ENCODE measurements around the gene COG5.
"Not testable (repeated sequence)": the region's sequence is repeated elsewhere in the genome, so short reads cannot be mapped to it uniquely, and the experiment has no call there.

Gene COG5

DNA sequence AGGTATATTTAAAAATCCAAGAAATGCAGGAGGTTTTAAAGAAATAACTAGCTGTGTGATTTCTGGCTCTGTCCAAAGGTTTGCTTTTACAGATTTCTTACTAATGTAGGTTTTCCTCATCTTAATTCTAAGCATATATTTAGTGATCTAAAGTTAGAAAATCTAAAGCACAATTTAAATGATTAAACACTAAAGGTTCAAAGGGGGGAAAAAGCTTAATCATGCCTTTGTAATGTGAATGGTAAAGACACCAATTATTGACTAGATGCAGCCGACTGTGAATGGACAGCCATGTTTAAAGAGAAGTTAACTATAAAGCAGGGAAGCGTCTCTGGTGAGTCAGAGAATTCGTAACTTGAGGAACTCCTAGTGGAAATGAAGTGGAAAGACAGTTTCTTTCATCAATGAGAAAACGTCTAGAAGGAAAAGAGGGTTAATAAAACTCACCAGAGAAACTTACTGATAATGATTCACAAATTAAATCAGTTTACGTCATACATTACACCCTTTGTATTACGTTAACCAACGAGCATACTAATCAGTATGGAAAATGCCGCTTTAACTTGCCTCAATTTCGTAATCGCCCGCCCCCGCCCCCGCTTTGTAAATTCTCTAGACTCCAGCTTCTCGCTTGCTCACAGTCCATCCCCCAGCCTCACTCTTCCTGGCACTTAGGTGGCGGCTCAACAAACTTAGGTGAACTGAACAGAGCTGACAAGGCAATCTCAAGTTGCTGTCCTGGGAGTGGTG, 396.1 kb downstream of the COG5 start:
- 1% methylated on average over 14 of the region's 15 CpGs for WGBS
- no peaks in the 10 kb centered on the region for H3K36me3 ChIP-seq (ENCODE audit: insufficient read depth, low read length)
- H3K4me3 ChIP-seq (ENCODE audit: low read length): peak overlapping the region; percentile 77

DNA sequence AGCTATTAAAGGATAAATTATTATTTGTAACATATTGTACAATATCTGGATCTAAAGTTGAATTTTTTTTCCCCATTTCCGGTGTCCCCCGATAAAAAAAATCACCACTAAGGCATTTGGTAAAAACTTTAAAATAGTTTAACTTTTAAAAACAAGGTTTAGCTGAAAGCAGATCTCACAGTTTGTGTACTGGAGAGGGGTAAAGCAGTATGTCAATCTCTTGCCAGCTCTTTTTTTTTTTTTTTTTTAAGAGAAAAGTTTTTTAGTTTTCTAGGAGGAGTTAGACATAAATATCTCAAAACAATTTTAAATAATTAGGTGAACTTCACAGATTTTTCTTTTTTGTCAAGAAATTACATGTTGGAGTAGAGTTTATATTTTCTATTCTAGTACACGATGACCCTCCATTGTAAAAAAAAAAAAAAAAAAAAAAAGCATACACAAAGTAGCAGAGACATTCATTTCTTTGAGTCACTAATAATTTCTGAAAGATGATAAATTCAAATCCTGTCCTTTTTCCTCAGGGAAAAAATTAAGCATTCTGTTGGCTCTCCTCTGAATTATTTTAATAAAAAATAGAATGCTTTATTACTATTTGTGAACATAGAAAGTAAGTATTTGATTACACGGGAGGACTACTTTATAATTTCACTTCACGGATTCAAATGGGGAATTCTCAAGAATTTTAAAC, 396.8 kb downstream of the COG5 start:
- 71% methylated on average over 2 of the region's 5 CpGs for WGBS
- H3K4me3 ChIP-seq (ENCODE audit: low read length): peak overlapping the region; percentile 77

More for the DNA sequence above, 396.1 kb downstream of the COG5 start:
- peak overlapping the region; percentile 97 for H3K27ac ChIP-seq (ENCODE audit: low read depth, low read length)
- no peaks in the 10 kb centered on the region for H3K9me3 ChIP-seq (ENCODE audit: insufficient read depth, low read depth, low read length)
- H3K9ac ChIP-seq (ENCODE audit: low read depth, low read length): peak overlapping the region; percentile 76
- no peaks in the 10 kb centered on the region for H3K27me3 ChIP-seq (ENCODE audit: insufficient read depth, low read length)
- peaks cover 24% of the 10 kb centered on the region; the same call in 1 of the 2 replicates for H3K4me1 ChIP-seq (ENCODE audit: insufficient read depth, low read length)

DNA sequence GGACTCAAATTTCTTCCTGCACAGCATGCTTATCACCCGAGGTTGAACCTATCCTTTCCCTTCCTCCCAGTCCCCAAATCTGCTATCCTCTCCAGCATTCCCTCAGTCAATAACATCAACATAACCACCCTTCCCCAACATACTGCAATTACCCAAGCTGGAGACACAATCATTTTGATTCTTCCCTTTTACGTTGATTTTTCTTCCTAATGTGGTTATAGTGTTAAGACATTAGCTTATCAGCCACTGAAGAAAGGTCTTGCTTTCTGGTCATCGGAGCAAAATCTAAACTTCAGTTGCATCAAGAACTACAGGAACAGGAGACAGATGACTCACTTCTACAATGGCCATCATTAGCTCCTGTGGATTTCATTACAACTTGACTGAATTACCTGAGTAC, 398.4 kb downstream of the COG5 start:
- Histone ChIP-seq H3K9me3 (ENCODE audit: insufficient read depth, low read depth, low read length) (no peaks in the 10 kb centered on the region), H3K4me3 (ENCODE audit: low read length) (no peak overlapping the region), H3K9ac (ENCODE audit: low read depth, low read length) (no peak overlapping the region), H3K27ac (ENCODE audit: low read depth, low read length) (no peak overlapping the region), H3K27me3 (ENCODE audit: insufficient read depth, low read length) (no peaks in the 10 kb centered on the region), H3K4me1 (ENCODE audit: insufficient read depth, low read length) (peaks cover 20% of the 10 kb centered on the region; the same call in 1 of the 2 replicates), H3K36me3 (ENCODE audit: insufficient read depth, low read length) (no peaks in the 10 kb centered on the region)
- WGBS: 72% methylated on average over 3 of the region's 3 CpGs

More for the DNA sequence above, 396.8 kb downstream of the COG5 start:
- Histone ChIP-seq H3K27ac (ENCODE audit: low read depth, low read length) (peak overlapping the region; percentile 97), H3K9ac (ENCODE audit: low read depth, low read length) (peak overlapping the region; percentile 76), H3K36me3 (ENCODE audit: insufficient read depth, low read length) (no peaks in the 10 kb centered on the region), H3K9me3 (ENCODE audit: insufficient read depth, low read depth, low read length) (no peaks in the 10 kb centered on the region), H3K27me3 (ENCODE audit: insufficient read depth, low read length) (no peaks in the 10 kb centered on the region), H3K4me1 (ENCODE audit: insufficient read depth, low read length) (peaks cover 24% of the 10 kb centered on the region; the same call in 1 of the 2 replicates)

- H3K4me3 ChIP-seq (ENCODE audit: low read length): no peak overlapping the region
- WGBS: no CpG with 5 or more reads among the region's 2 CpGs
- H3K27ac ChIP-seq (ENCODE audit: low read depth, low read length): no peak overlapping the region
- no peaks in the 10 kb centered on the region for H3K27me3 ChIP-seq (ENCODE audit: insufficient read depth, low read length)
- no peaks in the 10 kb centered on the region for H3K9me3 ChIP-seq (ENCODE audit: insufficient read depth, low read depth, low read length)
- peaks cover 18% of the 10 kb centered on the region; the same call in 1 of the 2 replicates for H3K4me1 ChIP-seq (ENCODE audit: insufficient read depth, low read length)
- no peak overlapping the region for H3K9ac ChIP-seq (ENCODE audit: low read depth, low read length)
- 0 out of 2 replicates have a peak, but pooled peaks cover 5% of the 10 kb centered on the region for H3K36me3 ChIP-seq (ENCODE audit: insufficient read depth, low read length)
Measured at GRCh38 chr7:107164092-107164491, 399.6 kb downstream of the COG5 start.

GRCh38 chr7:107162475-107162874, 401.2 kb downstream of the COG5 start:
- 94% methylated on average over 3 of the region's 5 CpGs for WGBS
- H3K36me3 ChIP-seq (ENCODE audit: insufficient read depth, low read length): 0 out of 2 replicates have a peak, but pooled peaks cover 5% of the 10 kb centered on the region
- peaks cover 18% of the 10 kb centered on the region; the same call in 1 of the 2 replicates for H3K4me1 ChIP-seq (ENCODE audit: insufficient read depth, low read length)
- H3K27me3 ChIP-seq (ENCODE audit: insufficient read depth, low read length): no peaks in the 10 kb centered on the region
- no peaks in the 10 kb centered on the region for H3K9me3 ChIP-seq (ENCODE audit: insufficient read depth, low read depth, low read length)
- no peak overlapping the region for H3K4me3 ChIP-seq (ENCODE audit: low read length)
- no peak overlapping the region for H3K9ac ChIP-seq (ENCODE audit: low read depth, low read length)
- H3K27ac ChIP-seq (ENCODE audit: low read depth, low read length): no peak overlapping the region

- no peak overlapping the region for H3K9ac ChIP-seq (ENCODE audit: low read depth, low read length)
- WGBS: 93% methylated on average over 2 of the region's 3 CpGs
- no peaks in the 10 kb centered on the region for H3K9me3 ChIP-seq (ENCODE audit: insufficient read depth, low read depth, low read length)
- no peak overlapping the region for H3K4me3 ChIP-seq (ENCODE audit: low read length)
- 0 out of 2 replicates have a peak, but pooled peaks cover 11% of the 10 kb centered on the region for H3K36me3 ChIP-seq (ENCODE audit: insufficient read depth, low read length)
- no peaks in the 10 kb centered on the region for H3K27me3 ChIP-seq (ENCODE audit: insufficient read depth, low read length)
- H3K4me1 ChIP-seq (ENCODE audit: insufficient read depth, low read length): peaks cover 8% of the 10 kb centered on the region; the same call in 1 of the 2 replicates
- H3K27ac ChIP-seq (ENCODE audit: low read depth, low read length): no peak overlapping the region
Measured at GRCh38 chr7:107161415-107161814, 402.3 kb downstream of the COG5 start.

GRCh38 chr7:107160389-107160788, 403.3 kb downstream of the COG5 start:
- Histone ChIP-seq H3K4me1 (ENCODE audit: insufficient read depth, low read length) (peaks cover 4% of the 10 kb centered on the region; the same call in 1 of the 2 replicates), H3K4me3 (ENCODE audit: low read length) (no peak overlapping the region), H3K36me3 (ENCODE audit: insufficient read depth, low read length) (0 out of 2 replicates have a peak, but pooled peaks cover 11% of the 10 kb centered on the region), H3K9me3 (ENCODE audit: insufficient read depth, low read depth, low read length) (no peaks in the 10 kb centered on the region), H3K27me3 (ENCODE audit: insufficient read depth, low read length) (no peaks in the 10 kb centered on the region), H3K9ac (ENCODE audit: low read depth, low read length) (no peak overlapping the region), H3K27ac (ENCODE audit: low read depth, low read length) (no peak overlapping the region)
- 94% methylated on average over 2 of the region's 2 CpGs for WGBS

DNA sequence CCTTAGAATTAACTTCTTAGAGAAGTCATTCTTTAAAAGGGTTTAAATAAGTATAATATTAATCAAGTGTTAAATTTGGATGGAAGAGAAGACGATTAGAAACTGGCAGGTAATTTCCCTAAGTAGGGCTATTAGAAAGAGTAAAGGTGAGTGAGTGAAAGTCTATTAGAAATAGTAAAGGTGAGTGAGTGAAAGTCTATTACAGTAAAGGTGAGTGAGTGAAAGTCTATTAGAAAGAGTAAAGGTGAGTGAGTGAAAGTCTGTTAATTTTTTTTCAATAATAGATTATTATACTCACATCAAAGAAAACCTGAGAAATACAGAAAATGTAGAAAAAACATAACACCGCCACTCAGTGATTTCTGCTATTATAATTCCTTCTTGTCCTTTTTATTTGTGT, 405.7 kb downstream of the COG5 start:
- WGBS: 88% methylated on average over 2 of the region's 2 CpGs
- Histone ChIP-seq H3K9me3 (ENCODE audit: insufficient read depth, low read depth, low read length) (no peaks in the 10 kb centered on the region), H3K4me3 (ENCODE audit: low read length) (no peak overlapping the region), H3K36me3 (ENCODE audit: insufficient read depth, low read length) (0 out of 2 replicates have a peak, but pooled peaks cover 11% of the 10 kb centered on the region), H3K27me3 (ENCODE audit: insufficient read depth, low read length) (no peaks in the 10 kb centered on the region), H3K27ac (ENCODE audit: low read depth, low read length) (no peak overlapping the region), H3K9ac (ENCODE audit: low read depth, low read length) (no peak overlapping the region), H3K4me1 (ENCODE audit: insufficient read depth, low read length) (no peaks in the 10 kb centered on the region)

GRCh38 chr7:107157091-107157490, 406.6 kb downstream of the COG5 start:
- H3K27ac ChIP-seq (ENCODE audit: low read depth, low read length): no peak overlapping the region
- no peak overlapping the region for H3K9ac ChIP-seq (ENCODE audit: low read depth, low read length)
- 96% methylated on average over 7 of the region's 7 CpGs for WGBS
- H3K36me3 ChIP-seq (ENCODE audit: insufficient read depth, low read length): 0 out of 2 replicates have a peak, but pooled peaks cover 11% of the 10 kb centered on the region
- H3K4me3 ChIP-seq (ENCODE audit: low read length): no peak overlapping the region
- no peaks in the 10 kb centered on the region for H3K27me3 ChIP-seq (ENCODE audit: insufficient read depth, low read length)
- H3K9me3 ChIP-seq (ENCODE audit: insufficient read depth, low read depth, low read length): no peaks in the 10 kb centered on the region
- no peaks in the 10 kb centered on the region for H3K4me1 ChIP-seq (ENCODE audit: insufficient read depth, low read length)

- H3K4me1 ChIP-seq (ENCODE audit: insufficient read depth, low read length); H3K9ac ChIP-seq (ENCODE audit: low read depth, low read length); H3K27me3 ChIP-seq (ENCODE audit: insufficient read depth, low read length); H3K9me3 ChIP-seq (ENCODE audit: insufficient read depth, low read depth, low read length); H3K4me3 ChIP-seq (ENCODE audit: low read length); H3K27ac ChIP-seq (ENCODE audit: low read depth, low read length): not testable (repeated sequence)
- WGBS: over 99% methylated on average over 3 of the region's 3 CpGs
- H3K36me3 ChIP-seq (ENCODE audit: insufficient read depth, low read length): 0 out of 2 replicates have a peak, but pooled peaks cover 11% of the 10 kb centered on the region
Measured at GRCh38 chr7:107155726-107156125, 408.0 kb downstream of the COG5 start.

DNA sequence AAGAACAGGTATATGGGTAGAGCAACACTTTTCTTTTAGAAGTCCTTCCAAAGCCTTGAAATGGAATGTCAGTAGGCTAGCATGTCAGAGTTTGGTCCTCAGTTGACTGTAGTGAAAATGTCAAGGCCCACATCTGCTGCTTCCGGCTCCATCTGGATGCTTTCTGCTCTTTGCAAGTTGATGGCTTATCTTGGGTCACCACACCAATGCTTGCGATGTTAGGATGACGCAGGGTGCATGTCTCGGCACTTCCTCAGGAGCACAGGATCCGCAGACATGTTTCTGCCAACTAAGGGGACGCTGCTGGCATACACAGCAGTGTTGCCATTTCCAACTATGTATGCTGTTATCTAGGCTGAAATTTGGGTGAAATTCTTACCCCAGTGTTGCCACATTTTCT, 408.9 kb downstream of the COG5 start:
- H3K9me3 ChIP-seq (ENCODE audit: insufficient read depth, low read depth, low read length): no peaks in the 10 kb centered on the region
- WGBS: 94% methylated on average over 6 of the region's 6 CpGs

More for the DNA sequence above, 408.9 kb downstream of the COG5 start:
- Histone ChIP-seq H3K4me3 (ENCODE audit: low read length) (no peak overlapping the region), H3K4me1 (ENCODE audit: insufficient read depth, low read length) (no peaks in the 10 kb centered on the region), H3K9ac (ENCODE audit: low read depth, low read length) (no peak overlapping the region), H3K36me3 (ENCODE audit: insufficient read depth, low read length) (0 out of 2 replicates have a peak, but pooled peaks cover 9% of the 10 kb centered on the region), H3K27me3 (ENCODE audit: insufficient read depth, low read length) (no peaks in the 10 kb centered on the region), H3K27ac (ENCODE audit: low read depth, low read length) (no peak overlapping the region)

Data from HUES64 (cell line).